Activated CD4-positive, alpha-beta T cell treated with anti-CD3 and anti-CD28 coated beads for 36 hours (primary cell): ENCODE measurements around the gene MCM6. TPM values are rescaled to one million over a fixed set of nuclear protein-coding genes. Genes with fewer than 3 reads are reported as not detected.
"Not testable (repeated sequence)": the region's sequence is repeated elsewhere in the genome, so short reads cannot be mapped to it uniquely, and the experiment has no call there.

ENCODE experiments used
- ATAC-seq: fragments of 200-7000 bp; cut with Tn5 transposase; one replicate; pipeline ENCODE4 v1.10.0; 2021; ENCODE audit warnings: mild to moderate bottlenecking, moderate library complexity
- CTCF ChIA-PET: fragments of 350-600 bp; sonication (Branson Sonifier 250); formaldehyde crosslinking; loops from one replicate; lab custom pipeline; 2021; ENCODE audit warnings: antibody characterized with exemption; lab: Charles Lee
- POLR2A ChIA-PET: fragments of 350-600 bp; sonication (Branson Sonifier 250); formaldehyde crosslinking; loops from one replicate; lab custom pipeline; 2021; ENCODE audit warnings: antibody characterized with exemption, inconsistent platforms; lab: Charles Lee
- DNase-seq: peaks from one replicate; pipeline ENCODE4 v3.0.0-alpha.2; 2020
- H3K27ac Mint-ChIP-seq: one replicate; pipeline ENCODE4 v1.8.0; 2021; ENCODE audit warnings: mixed read lengths
- H3K27me3 Mint-ChIP-seq: one replicate; pipeline ENCODE4 v1.8.0; 2021; ENCODE audit warnings: mixed read lengths
- H3K36me3 Mint-ChIP-seq: one replicate; pipeline ENCODE4 v1.8.0; 2021; ENCODE audit warnings: low read depth, mixed read lengths
- H3K4me1 Mint-ChIP-seq: one replicate; pipeline ENCODE4 v1.8.0; 2021; ENCODE audit warnings: mixed read lengths
- H3K4me3 Mint-ChIP-seq: one replicate; pipeline ENCODE4 v1.8.0; 2021; ENCODE audit warnings: mild to moderate bottlenecking, moderate library complexity, mixed read lengths
- H3K9me3 Mint-ChIP-seq: one replicate; pipeline ENCODE4 v1.8.0; 2021; ENCODE audit warnings: low read depth, mixed read lengths
- intact Hi-C, 2 experiments: fragments of 100-400 bp; cut with DNase I in 1 of 2; cut with micrococcal nuclease in 1 of 2; formaldehyde crosslinking; loops; one replicate each; pipeline versions ENCODE4 v1.14.2 to v1.15.1; 2022 to 2024; cut with DNase I, micrococcal nuclease
- total RNA-seq, 2 experiments: library from RNA; stranded (reverse); gene quantifications; one replicate each; pipeline ENCODE4 v1.2.3, GENCODE V29; 2021

MCM6 gene
- total RNA-seq, 2 experiments from 2014 or later: 228 to 276 TPM

GRCh38 chr2:135898234-135898786, 22.1 kb upstream of the MCM6 start:
- Mint-ChIP-seq H3K4me1 (no peaks in the 10 kb centered on the region), H3K9me3 (no peaks in the 10 kb centered on the region), H3K27ac (no peak overlapping the region), H3K27me3 (no peaks in the 10 kb centered on the region), H3K4me3 (no peak overlapping the region), H3K36me3 (peaks cover 6% of the 10 kb centered on the region)
- no peak for ATAC-seq
- intact Hi-C loops: no loop called here
- POLR2A ChIA-PET: no interaction called here
- CTCF ChIA-PET: interaction anchor here (1.5 kb wide), 1 partner anchor 22 kb away, joined by 4 read pairs; the partner anchor contains the start of gene MCM6
- no peak for DNase-seq

DNA sequence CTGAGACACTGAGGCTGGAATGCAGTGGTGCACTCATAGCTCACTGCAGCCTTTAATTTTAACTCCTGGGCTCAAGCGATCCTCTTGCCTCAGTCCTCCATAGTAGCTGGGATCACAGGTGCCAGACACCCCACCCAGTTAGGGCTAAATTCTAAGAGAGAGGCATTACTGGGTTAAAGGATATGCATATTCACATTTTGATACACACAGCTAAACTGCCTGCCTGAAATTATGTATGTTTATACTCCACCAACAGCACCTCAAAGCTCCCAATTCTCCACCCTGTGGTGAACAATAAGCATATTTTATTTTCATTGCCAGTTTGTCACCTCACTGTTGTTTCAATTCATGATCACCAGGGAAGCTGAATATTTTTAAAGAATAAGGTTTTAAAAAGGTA, 18.7 kb upstream of the MCM6 start:
- ChIA-PET POLR2A (no interaction called here), CTCF (interaction anchor here (0.7 to 1.2 kb wide), 3 partner anchors 10 to 19 kb away, joined by 3 read pairs; no protein-coding TSS in a partner anchor)
- DNase-seq: no peak
- H3K9me3 Mint-ChIP-seq: no peaks in the 10 kb centered on the region
- no peak overlapping the region for H3K4me3 Mint-ChIP-seq
- intact Hi-C loops: no loop called here
- no peak overlapping the region for H3K27ac Mint-ChIP-seq
- ATAC-seq: no peak
- no peaks in the 10 kb centered on the region for H3K36me3 Mint-ChIP-seq
- no peaks in the 10 kb centered on the region for H3K27me3 Mint-ChIP-seq
- H3K4me1 Mint-ChIP-seq: no peaks in the 10 kb centered on the region

DNA sequence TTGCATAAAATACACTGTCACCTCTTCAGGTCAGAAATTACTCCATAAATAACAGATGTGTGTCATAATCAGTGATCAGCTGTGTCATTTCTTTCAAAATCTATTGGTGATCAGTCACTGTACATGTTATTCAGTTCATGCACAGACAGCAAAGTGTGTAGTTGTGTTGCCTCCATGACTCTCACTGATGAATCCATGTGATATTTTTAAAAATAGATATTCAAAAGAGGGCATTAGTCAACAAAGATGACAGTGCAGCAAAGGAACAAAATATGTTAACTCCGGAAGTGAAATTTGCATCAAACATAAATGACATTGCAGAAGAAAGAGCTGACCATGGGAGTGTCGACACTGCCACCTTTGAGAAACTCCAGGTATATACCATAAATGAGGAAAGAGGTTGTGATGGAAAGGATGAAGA, 17.1 kb upstream of the MCM6 start:
- intact Hi-C loops: no loop called here
- CTCF ChIA-PET: no interaction called here
- ATAC-seq (peak; percentile 19), DNase-seq (no peak)
- H3K4me1 Mint-ChIP-seq: no peaks in the 10 kb centered on the region
- no peaks in the 10 kb centered on the region for H3K27me3 Mint-ChIP-seq
- H3K36me3 Mint-ChIP-seq: no peaks in the 10 kb centered on the region
- no peak overlapping the region for H3K27ac Mint-ChIP-seq
- POLR2A ChIA-PET: no interaction called here
- H3K4me3 Mint-ChIP-seq: no peak overlapping the region
- H3K9me3 Mint-ChIP-seq: no peaks in the 10 kb centered on the region

GRCh38 chr2:135890835-135891234, 14.6 kb upstream of the MCM6 start:
- H3K4me1 Mint-ChIP-seq: no peaks in the 10 kb centered on the region
- H3K27ac Mint-ChIP-seq: no peak overlapping the region
- no peak for DNase-seq

DNA sequence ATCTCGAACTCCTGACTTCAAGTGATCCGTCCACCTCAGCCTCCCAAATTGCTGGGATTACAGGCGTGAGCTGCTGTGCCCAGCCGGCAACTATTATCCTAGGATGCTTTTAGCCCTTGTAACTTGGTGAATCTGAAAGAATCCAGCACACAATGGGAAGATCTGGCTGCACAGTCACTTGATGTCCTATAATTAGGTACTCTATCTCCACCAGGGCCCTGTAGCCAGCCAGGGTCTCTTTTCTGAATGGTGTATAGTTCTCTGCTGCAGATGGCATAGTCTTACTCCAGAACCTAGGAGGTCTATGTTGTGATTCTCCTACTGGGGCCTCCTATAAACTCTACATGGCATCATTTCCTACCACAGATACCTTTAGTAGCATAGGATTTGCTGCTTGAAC, 13.9 kb upstream of the MCM6 start:
- Mint-ChIP-seq H3K9me3 (no peaks in the 10 kb centered on the region), H3K36me3 (no peaks in the 10 kb centered on the region), H3K27me3 (peaks cover 4% of the 10 kb centered on the region), H3K4me1 (no peaks in the 10 kb centered on the region), H3K4me3 (no peak overlapping the region), H3K27ac (no peak overlapping the region)
- ChIA-PET CTCF (interaction anchor here (0.5 to 1.0 kb wide), 4 partner anchors 9 to 114 kb away, joined by 3 to 4 read pairs (median 3); no protein-coding TSS in a partner anchor), POLR2A (interaction anchor here (0.6 kb wide), 1 partner anchor 506 kb away, joined by 4 read pairs; no protein-coding TSS in a partner anchor)
- ATAC-seq (no peak), DNase-seq (no peak)
- intact Hi-C loops: no loop called here

More at GRCh38 chr2:135890835-135891234, 14.6 kb upstream of the MCM6 start:
- Mint-ChIP-seq H3K9me3 (no peaks in the 10 kb centered on the region), H3K27me3 (no peaks in the 10 kb centered on the region), H3K4me3 (no peak overlapping the region), H3K36me3 (no peaks in the 10 kb centered on the region)
- ATAC-seq: no peak
- ChIA-PET POLR2A (no interaction called here), CTCF (no interaction called here)
- intact Hi-C loops: no loop called here

GRCh38 chr2:135888587-135888986, 12.3 kb upstream of the MCM6 start:
- H3K27me3 Mint-ChIP-seq, POLR2A ChIA-PET, H3K27ac Mint-ChIP-seq, H3K4me1 Mint-ChIP-seq, ATAC-seq, H3K9me3 Mint-ChIP-seq, CTCF ChIA-PET, intact Hi-C loops, H3K4me3 Mint-ChIP-seq, DNase-seq, H3K36me3 Mint-ChIP-seq: not testable (repeated sequence)

DNA sequence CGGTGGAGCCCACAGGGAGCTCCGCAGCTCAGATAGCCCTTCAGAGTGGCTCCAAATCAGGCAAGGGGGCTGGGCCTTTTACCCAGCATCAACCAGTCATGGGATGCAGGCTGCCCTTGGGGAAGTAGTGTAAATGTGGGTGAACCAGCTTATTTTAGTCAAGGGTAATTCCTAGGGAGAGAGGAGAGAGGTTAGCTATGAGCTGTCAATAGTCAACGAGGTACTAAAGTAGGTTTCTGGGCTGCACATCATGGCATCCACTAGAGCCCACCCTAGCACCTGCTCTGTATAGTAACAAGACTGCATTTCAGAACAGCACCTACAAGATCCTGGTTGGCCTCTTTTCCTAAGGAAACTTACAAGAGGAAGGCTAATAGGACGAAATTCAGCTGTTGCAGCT, 9.5 kb upstream of the MCM6 start:
- intact Hi-C loops: no loop called here
- CTCF ChIA-PET: interaction anchor here (0.5 to 1.7 kb wide), 4 partner anchors 18 to 500 kb away, joined by 4 read pairs; no protein-coding TSS in a partner anchor

DNA sequence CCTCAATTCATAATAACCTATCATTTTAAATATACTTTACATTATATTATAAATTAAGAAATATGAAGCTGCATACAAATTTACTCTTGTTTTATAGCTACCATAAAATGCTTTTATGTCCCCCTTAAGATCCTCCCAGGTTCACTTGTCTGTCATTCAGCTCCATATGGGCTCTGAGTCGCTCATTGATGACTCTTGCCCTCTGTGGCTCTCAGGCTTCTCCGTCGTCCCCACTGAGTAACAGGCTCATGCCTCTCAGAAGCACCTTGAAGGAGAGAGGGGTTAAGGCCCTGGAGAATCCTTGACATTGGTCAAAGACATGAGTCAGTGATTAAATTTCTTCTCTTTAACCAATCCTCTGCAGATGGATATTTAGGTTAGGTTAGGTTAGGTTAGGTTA, 6.2 kb upstream of the MCM6 start:
- POLR2A ChIA-PET: no interaction called here
- no peak overlapping the region for H3K4me3 Mint-ChIP-seq
- ATAC-seq: peak; percentile 33

More for the DNA sequence above, 9.5 kb upstream of the MCM6 start:
- Mint-ChIP-seq H3K9me3 (no peaks in the 10 kb centered on the region), H3K36me3 (no peaks in the 10 kb centered on the region), H3K4me1 (no peaks in the 10 kb centered on the region), H3K27ac (no peak overlapping the region), H3K27me3 (peaks cover 4% of the 10 kb centered on the region), H3K4me3 (no peak overlapping the region)
- POLR2A ChIA-PET: interaction anchor here (0.7 kb wide), 1 partner anchor 10 kb away, joined by 4 read pairs; no protein-coding TSS in a partner anchor
- no peak for DNase-seq
- no peak for ATAC-seq

GRCh38 chr2:135876770-135877169, 527 bp upstream of the MCM6 start:
- not testable (repeated sequence) for H3K9me3 Mint-ChIP-seq, H3K27me3 Mint-ChIP-seq, DNase-seq
- Mint-ChIP-seq H3K4me1 (peaks cover 38% of the 10 kb centered on the region), H3K36me3 (peaks cover 39% of the 10 kb centered on the region), H3K4me3 (peak overlapping the region; percentile 86), H3K27ac (peak overlapping the region; percentile 96)
- peak; percentile 1 for ATAC-seq
- intact Hi-C loops: loop anchor here (1.0 to 5.0 kb wide), 11 partner anchors 72 to 958 kb away; partner anchors contain the start of genes DARS1 (in 2 of the 2), R3HDM1 (in 2 of the 2), ZRANB3 (in 2 of the 2) and CCNT2 (in 1 of the 2)
- ChIA-PET CTCF (interaction anchor here (0.6 to 1.8 kb wide), 3 partner anchors 19 to 508 kb away, joined by 3 to 6 read pairs (median 4); no protein-coding TSS in a partner anchor), POLR2A (interaction anchor here (0.5 to 1.8 kb wide), 13 partner anchors 11 to 507 kb away, joined by 3 to 11 read pairs (median 5); partner anchors contain the start of genes DARS1 and ZRANB3)

More for the DNA sequence above, 6.2 kb upstream of the MCM6 start:
- H3K27me3 Mint-ChIP-seq: peaks cover 4% of the 10 kb centered on the region
- CTCF ChIA-PET: interaction anchor here (0.6 kb wide), 1 partner anchor 1637 kb away, joined by 3 read pairs; no protein-coding TSS in a partner anchor
- intact Hi-C loops: no loop called here
- peaks cover 2% of the 10 kb centered on the region for H3K4me1 Mint-ChIP-seq
- H3K27ac Mint-ChIP-seq: no peak overlapping the region
- no peaks in the 10 kb centered on the region for H3K9me3 Mint-ChIP-seq
- H3K36me3 Mint-ChIP-seq: no peaks in the 10 kb centered on the region
- DNase-seq: no peak

- Mint-ChIP-seq H3K9me3 (no peaks in the 10 kb centered on the region), H3K4me1 (peaks cover 50% of the 10 kb centered on the region), H3K27me3 (no peaks in the 10 kb centered on the region), H3K4me3 (peak overlapping the region; percentile 86), H3K36me3 (peaks cover 51% of the 10 kb centered on the region), H3K27ac (peak overlapping the region; percentile 92)
- DNase-seq: peak; percentile 87
- CTCF ChIA-PET: interaction anchor here (0.6 to 1.8 kb wide), 6 partner anchors 20 to 509 kb away, joined by 3 to 6 read pairs (median 4); no protein-coding TSS in a partner anchor
- ATAC-seq: peak; percentile 77
- POLR2A ChIA-PET: interaction anchor here (0.6 to 1.8 kb wide), 15 partner anchors 8 to 509 kb away, joined by 3 to 11 read pairs (median 5); partner anchors contain the start of genes DARS1 and ZRANB3
- intact Hi-C loops: loop anchor here (1.0 to 5.0 kb wide), 14 partner anchors 55 to 957 kb away; partner anchors contain the start of genes DARS1 (in 2 of the 2), R3HDM1 (in 2 of the 2), UBXN4 (in 2 of the 2) and ZRANB3 (in 2 of the 2)
Observed at GRCh38 chr2:135875491-135876065, 665 bp downstream of the MCM6 start.

GRCh38 chr2:135874777-135875365, 1.4 kb downstream of the MCM6 start:
- Mint-ChIP-seq H3K27me3 (no peaks in the 10 kb centered on the region), H3K4me1 (peaks cover 54% of the 10 kb centered on the region), H3K36me3 (peaks cover 58% of the 10 kb centered on the region), H3K9me3 (no peaks in the 10 kb centered on the region), H3K27ac (peak overlapping the region; percentile 92), H3K4me3 (peak overlapping the region; percentile 86)
- peak; percentile 33 for DNase-seq
- intact Hi-C loops: loop anchor here (1.0 to 5.0 kb wide), 5 partner anchors 55 to 508 kb away; partner anchors contain the start of genes R3HDM1 (in 1 of the 2), UBXN4 (in 1 of the 2) and ZRANB3 (in 1 of the 2)
- CTCF ChIA-PET: interaction anchor here (0.6 to 1.8 kb wide), 2 partner anchors 103 to 510 kb away, joined by 4 to 6 read pairs; no protein-coding TSS in a partner anchor
- no peak for ATAC-seq
- POLR2A ChIA-PET: interaction anchor here (0.6 to 1.8 kb wide), 12 partner anchors 8 to 509 kb away, joined by 3 to 11 read pairs (median 4); partner anchors contain the start of genes DARS1 and ZRANB3
